Stomach (tissue), 19 donors: ENCODE results near the gene BRAP. TPM values are rescaled to one million over a fixed set of nuclear protein-coding genes. Genes with fewer than 3 reads are reported as not detected.

Source experiments
- DNase-seq, 2 donors: peaks; one replicate each; pipeline versions ENCODE4 v3.0.0 to v3.0.0-alpha.2; 2013 to 2019
- H3K27ac ChIP-seq, 5 donors: fragments of 200-600 bp in 4 of 5; sonication (generic) in 4 of 5; one replicate each; pipeline ENCODE4 v1.5.1; 2013 to 2019; ENCODE audit warnings: mild to moderate bottlenecking in 1 of 5, moderate library complexity in 1 of 5
- H3K27me3 ChIP-seq, 3 donors: fragments of 200-600 bp; sonication (generic); one replicate each; pipeline ENCODE4 v1.5.1; 2017 to 2019; ENCODE audit warnings: mixed run types in 1 of 3
- H3K36me3 ChIP-seq, 4 donors: fragments of 200-600 bp; sonication (generic); 1 replicate in 3 of 4; 2 replicates in 1 of 4; pipeline ENCODE4 v1.5.1; 2016 to 2019
- H3K4me1 ChIP-seq, 4 donors: fragments of 200-600 bp; sonication (generic); one replicate each; pipeline ENCODE4 v1.5.1; 2016 to 2019
- H3K4me3 ChIP-seq, 4 donors: fragments of 200-600 bp; sonication (generic) in 3 of 4; one replicate each; pipeline ENCODE4 v1.5.1; 2016 to 2019; ENCODE audit warnings: mild to moderate bottlenecking in 1 of 4
- H3K9me3 ChIP-seq, 4 donors: fragments of 200-600 bp; sonication (generic); one replicate each; pipeline ENCODE4 v1.5.1; 2016 to 2019
- EP300 ChIP-seq: sonication (generic); formaldehyde crosslinking; IDR thresholded peaks from one replicate; pipeline ENCODE4 v1.6.1; 2017; ENCODE audit warnings: antibody characterized with exemption
- POLR2A ChIP-seq, 4 donors: fragments of 450-650 bp; IDR thresholded peaks; one replicate each; pipeline ENCODE4 v1.6.1; 2016; ENCODE audit warnings: antibody characterized with exemption in 4 of 4, control low read depth in 2 of 4, mild to moderate bottlenecking in 1 of 4, moderate library complexity in 1 of 4
- POLR2AphosphoS5 ChIP-seq, 3 donors: sonication (generic); formaldehyde crosslinking; IDR thresholded peaks; one replicate each; pipeline ENCODE4 v1.6.1; 2016; ENCODE audit warnings: antibody characterized with exemption in 3 of 3
- WGBS, 5 donors: extraction: QIAGEN DNeasy Blood & Tissue Kit in 3 of 5; methylation state at CpG; one replicate each; pipeline versions ENCODE4 v1.1.5 to v1.1.7; 2013 to 2018; 5-methylcytosine and 5-hydroxymethylcytosine counted together
- intact Hi-C: fragments of 100-400 bp; cut with DNase I; formaldehyde crosslinking; loops from one replicate; pipeline ENCODE4 v1.15.1; 2023; ENCODE audit warnings: low total_unique reads
- long read RNA-seq, 10 donors: transcript quantifications; one replicate each; lab custom pipeline, GENCODE V29; 2026
- polyA plus RNA-seq, 3 donors: library from polyadenylated mRNA; stranded (reverse); fragments of 200-250 nt; gene quantifications; one replicate each; pipeline ENCODE4 v1.2.3, GENCODE V29; 2013
- total RNA-seq, 5 donors: library from RNA; depleted of rRNA; stranded (reverse); fragments of >200 nt; gene quantifications; one replicate each; pipeline versions ENCODE4 v1.1.0 to v1.2.3, GENCODE V29; 2014 to 2016
- TF ChIP-seq, protein P1 (sequence below), 7 experiments: fragments of 450-650 bp in 4 of 7; fragments of 200-600 bp in 3 of 7; sonication (generic) in 3 of 7; IDR thresholded peaks; one replicate each; pipeline ENCODE4 v1.5.1; 2016 to 2019; ENCODE audit warnings: antibody characterized with exemption in 7 of 7, control low read depth in 2 of 7, mild to moderate bottlenecking in 1 of 7
- donor health status: healthy with polysubstance abuse.
- donor health status: Bipolar disorder and iron deficiency.
- donor health status: healthy.

Gene BRAP
- 10 to 100 TPM; 15.2 to 43.2 (median 19.3) TPM for total RNA-seq
- polyA plus RNA-seq = 1 to 10 TPM; 5.6 to 7.9 (median 7.4) TPM
- long read RNA-seq, donor 1, full-length matches to known transcripts = 2 of 2 reads
- long read RNA-seq, donor 1, partial matches to known transcripts = 0 of 2 reads
- long read RNA-seq, donor 1, other reads (novel, unspliced or antisense) = 0 of 2 reads
- long read RNA-seq, donor 2, full-length matches to known transcripts = 7 of 7 reads
- long read RNA-seq, donor 2, partial matches to known transcripts = 0 of 7 reads
- long read RNA-seq, donor 2, other reads (novel, unspliced or antisense) = 0 of 7 reads
- long read RNA-seq, donor 3 = 0 reads
- long read RNA-seq, donor 4 = 0 reads
- long read RNA-seq, donor 5, full-length matches to known transcripts = 2 of 2 reads
- long read RNA-seq, donor 5, partial matches to known transcripts = 0 of 2 reads
- long read RNA-seq, donor 5, other reads (novel, unspliced or antisense) = 0 of 2 reads
- long read RNA-seq, donor 6, full-length matches to known transcripts = 12 of 19 reads
- long read RNA-seq, donor 6, partial matches to known transcripts = 7 of 19 reads
- long read RNA-seq, donor 6, other reads (novel, unspliced or antisense) = 0 of 19 reads
- long read RNA-seq, donor 7, full-length matches to known transcripts = 2 of 2 reads
- long read RNA-seq, donor 7, partial matches to known transcripts = 0 of 2 reads
- long read RNA-seq, donor 7, other reads (novel, unspliced or antisense) = 0 of 2 reads
- long read RNA-seq, donor 8, full-length matches to known transcripts = 4 of 4 reads
- long read RNA-seq, donor 8, partial matches to known transcripts = 0 of 4 reads
- long read RNA-seq, donor 8, other reads (novel, unspliced or antisense) = 0 of 4 reads
- long read RNA-seq, donor 9, full-length matches to known transcripts = 2 of 7 reads
- long read RNA-seq, donor 9, partial matches to known transcripts = 5 of 7 reads
- long read RNA-seq, donor 9, other reads (novel, unspliced or antisense) = 0 of 7 reads
- long read RNA-seq, donor 10, full-length matches to known transcripts = 1 of 1 reads
- long read RNA-seq, donor 10, partial matches to known transcripts = 0 of 1 reads
- long read RNA-seq, donor 10, other reads (novel, unspliced or antisense) = 0 of 1 reads

- TF ChIP-seq POLR2AphosphoS5 (IDR thresholded peaks at IDR 0.05) = peak; percentile 94 to 99 (median 97)
- TF ChIP-seq EP300 = no peak
- Histone ChIP-seq H3K4me3 (peak within 1 kb of the TSS; percentile 78 to 99 (median 92)), H3K27me3 (no peaks in the 10 kb centered on the region), H3K36me3 (peaks cover 15 to 23% (median 23%) of the 10 kb centered on the region in 4 donors), H3K9me3 (no peaks in the 10 kb centered on the region), H3K27ac (peak within 1 kb of the TSS; percentile 86 to 91 (median 91)), H3K4me1 (peaks cover 16 to 41% (median 33%) of the 10 kb centered on the region in 4 donors)
- peak; percentile 97 to 99 for DNase-seq
- intact Hi-C loops = no loop called here
- WGBS, 5 donors = 0 to 1% (median 0%) methylated on average over 54 to 63 of the region's 63 CpGs
These were observed at the start of gene BRAP, which contains the start of gene ACAD10 for GRCh38 chr12:111685811-111686573. Gene BRAP, minus strand, starts transcription at chr12:111685956. Its CDS starts 164 bp downstream, at chr12:111685792. Gene ACAD10, plus strand, starts transcription at chr12:111686053. Its CDS starts 6,657 bp downstream, at chr12:111692710.

GRCh38 chr12:111733340-111733915, 47.7 kb upstream of the BRAP start:
- TF ChIP-seq POLR2AphosphoS5 (IDR thresholded peaks at IDR 0.05) (no peak), EP300 (no peak), POLR2A (IDR thresholded peaks at IDR 0.05) (no peak)
- TF ChIP-seq, protein P1, sequence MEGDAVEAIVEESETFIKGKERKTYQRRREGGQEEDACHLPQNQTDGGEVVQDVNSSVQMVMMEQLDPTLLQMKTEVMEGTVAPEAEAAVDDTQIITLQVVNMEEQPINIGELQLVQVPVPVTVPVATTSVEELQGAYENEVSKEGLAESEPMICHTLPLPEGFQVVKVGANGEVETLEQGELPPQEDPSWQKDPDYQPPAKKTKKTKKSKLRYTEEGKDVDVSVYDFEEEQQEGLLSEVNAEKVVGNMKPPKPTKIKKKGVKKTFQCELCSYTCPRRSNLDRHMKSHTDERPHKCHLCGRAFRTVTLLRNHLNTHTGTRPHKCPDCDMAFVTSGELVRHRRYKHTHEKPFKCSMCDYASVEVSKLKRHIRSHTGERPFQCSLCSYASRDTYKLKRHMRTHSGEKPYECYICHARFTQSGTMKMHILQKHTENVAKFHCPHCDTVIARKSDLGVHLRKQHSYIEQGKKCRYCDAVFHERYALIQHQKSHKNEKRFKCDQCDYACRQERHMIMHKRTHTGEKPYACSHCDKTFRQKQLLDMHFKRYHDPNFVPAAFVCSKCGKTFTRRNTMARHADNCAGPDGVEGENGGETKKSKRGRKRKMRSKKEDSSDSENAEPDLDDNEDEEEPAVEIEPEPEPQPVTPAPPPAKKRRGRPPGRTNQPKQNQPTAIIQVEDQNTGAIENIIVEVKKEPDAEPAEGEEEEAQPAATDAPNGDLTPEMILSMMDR (IDR thresholded peaks at IDR 0.05) = no peak
- WGBS, 5 donors = 82 to 92% (median 87%) methylated on average over 8 of the region's 8 CpGs
- intact Hi-C loops = no loop called here
- no peaks in the 10 kb centered on the region for H3K4me1 ChIP-seq
- DNase-seq = no peak
- no peaks in the 10 kb centered on the region for H3K9me3 ChIP-seq
- H3K27me3 ChIP-seq = no peaks in the 10 kb centered on the region
- peaks cover 31 to 97% (median 94%) of the 10 kb centered on the region in 4 donors for H3K36me3 ChIP-seq
- no peak overlapping the region for H3K27ac ChIP-seq
- no peak overlapping the region for H3K4me3 ChIP-seq

- no peak overlapping the region for H3K4me3 ChIP-seq
- H3K36me3 ChIP-seq = peaks cover 32 to 97% (median 94%) of the 10 kb centered on the region in 4 donors
- DNase-seq = no peak
- TF ChIP-seq EP300 = no peak
- no peak for TF ChIP-seq POLR2A (IDR thresholded peaks at IDR 0.05)
- TF ChIP-seq POLR2AphosphoS5 (IDR thresholded peaks at IDR 0.05) = no peak
- TF ChIP-seq, protein P1 (IDR thresholded peaks at IDR 0.05) = no peak
- intact Hi-C loops = no loop called here
- no peak overlapping the region for H3K27ac ChIP-seq
- H3K4me1 ChIP-seq = no peaks in the 10 kb centered on the region
- H3K9me3 ChIP-seq = no peaks in the 10 kb centered on the region
- H3K27me3 ChIP-seq = no peaks in the 10 kb centered on the region
- WGBS, 5 donors = 83 to 90% (median 88%) methylated on average over 4 of the region's 4 CpGs
These were observed 47.0 kb upstream of the BRAP start for GRCh38 chr12:111732786-111733185.

GRCh38 chr12:111730420-111730819, 44.7 kb upstream of the BRAP start:
- no peaks in the 10 kb centered on the region for H3K9me3 ChIP-seq
- H3K4me3 ChIP-seq = no peak overlapping the region
- DNase-seq = no peak
- intact Hi-C loops = no loop called here
- no peaks in the 10 kb centered on the region for H3K27me3 ChIP-seq
- TF ChIP-seq EP300 (no peak), POLR2A (IDR thresholded peaks at IDR 0.05) (no peak), POLR2AphosphoS5 (IDR thresholded peaks at IDR 0.05) (no peak)
- TF ChIP-seq, protein P1 (IDR thresholded peaks at IDR 0.05) = no peak
- H3K27ac ChIP-seq = no peak overlapping the region
- H3K36me3 ChIP-seq = peaks cover 18 to 97% (median 93%) of the 10 kb centered on the region in 4 donors
- H3K4me1 ChIP-seq = no peaks in the 10 kb centered on the region
- 86 to 93% (median 89%) methylated on average over 9 of the region's 9 CpGs for WGBS, 5 donors
